ENCODE data around the gene SCUBE2.
"Not testable (repeated sequence)": the region's sequence is repeated elsewhere in the genome, so short reads cannot be mapped to it uniquely, and the experiment has no call there.

Gene SCUBE2

DNA sequence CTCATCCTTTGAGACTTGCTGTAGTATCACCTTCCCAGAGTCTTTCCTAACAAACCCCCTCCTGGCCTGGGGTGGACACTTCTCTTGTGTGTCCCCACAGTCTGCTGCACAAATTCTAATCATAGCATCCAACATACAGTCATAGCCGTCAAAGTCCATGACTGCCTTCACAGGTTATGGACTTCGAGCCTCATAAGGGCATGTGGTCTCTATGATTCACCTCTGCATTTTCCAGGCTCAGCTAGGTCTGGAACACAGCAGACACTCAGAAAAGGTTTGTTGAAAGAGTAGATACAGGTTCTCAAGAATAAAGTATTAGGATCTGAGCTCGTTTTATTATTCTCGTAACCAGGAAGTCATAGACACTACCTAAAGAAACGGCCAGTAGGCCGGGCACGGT is 13.2 kb upstream of the SCUBE2 start:
- no peak for DNase-seq

- DNase-seq = no peak
Measured at GRCh38 chr11:9103542-9104276, 12.3 kb upstream of the SCUBE2 start.

DNA sequence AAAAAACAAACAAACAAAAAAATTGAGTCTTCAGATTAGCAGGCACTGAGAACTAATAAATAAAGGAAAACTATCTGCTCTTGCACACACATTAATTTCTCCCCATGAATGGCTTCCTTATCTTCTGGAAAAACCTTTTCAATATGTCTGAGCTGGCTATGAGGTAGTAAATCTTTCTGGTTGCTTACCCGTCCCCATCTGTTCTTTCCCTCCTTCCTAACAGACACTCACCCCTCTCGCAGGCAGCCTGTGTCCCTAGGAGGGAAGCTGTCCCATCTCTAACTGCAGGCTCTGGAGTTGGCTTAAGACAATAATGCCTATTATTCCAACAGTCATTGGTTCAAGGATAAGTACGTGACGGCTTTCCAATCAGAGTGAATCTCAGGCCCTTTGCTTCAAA is 8.2 kb upstream of the SCUBE2 start:
- DNase-seq = no peak

DNA sequence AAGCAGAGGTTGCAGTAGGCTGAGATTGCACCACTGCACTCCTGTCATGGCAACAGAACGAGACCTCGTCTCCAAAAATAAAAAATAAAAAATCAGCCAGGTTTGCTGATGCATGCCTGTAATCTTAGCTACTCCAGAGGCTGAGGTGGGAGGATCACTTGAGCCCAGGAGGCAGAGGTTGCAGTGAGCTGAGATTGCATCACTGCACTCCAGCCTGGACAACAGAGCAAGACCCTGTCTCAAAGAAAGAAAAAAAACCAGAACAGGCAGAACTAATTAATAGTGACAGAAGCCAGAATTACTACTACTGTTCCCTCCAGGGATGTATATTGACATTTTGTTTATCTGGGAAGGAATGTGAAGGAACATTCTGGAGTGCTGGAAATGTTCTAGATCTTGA is 7.1 kb upstream of the SCUBE2 start:
- not testable (repeated sequence) for DNase-seq

DNA sequence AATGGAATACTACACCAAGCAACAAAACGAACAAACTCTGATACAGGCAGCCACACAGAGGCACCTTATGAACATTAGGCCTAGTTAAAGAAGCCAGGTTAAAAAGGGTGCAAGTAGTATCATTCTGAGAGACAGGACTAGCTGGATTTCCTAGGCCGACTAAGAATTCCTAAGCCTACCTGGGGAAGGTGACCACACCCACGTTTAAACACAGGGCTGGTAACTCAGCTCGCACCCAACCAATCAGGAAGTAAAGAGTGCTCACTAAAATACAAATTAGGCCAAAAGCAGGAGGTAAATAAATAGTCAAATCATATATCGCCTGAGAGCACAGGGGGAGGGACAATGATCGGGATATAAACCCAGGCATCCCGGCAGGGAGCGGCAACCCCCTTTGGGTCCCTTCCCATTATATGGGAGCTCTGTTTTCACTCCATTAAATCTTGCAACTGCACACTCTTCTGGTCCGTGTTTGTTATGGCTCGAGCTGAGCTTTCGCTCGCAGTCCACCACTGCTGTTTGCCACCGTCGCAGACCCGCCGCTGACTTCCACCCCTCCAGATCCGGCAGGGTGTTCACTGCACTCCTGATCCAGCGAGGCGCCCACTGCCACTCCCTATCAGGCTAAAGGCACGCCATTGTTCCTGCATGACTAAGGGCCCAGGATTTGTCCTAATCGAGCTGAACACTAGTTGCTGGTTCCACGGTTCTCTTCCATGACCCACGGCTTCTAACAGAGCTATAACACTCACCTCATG is 6.0 kb upstream of the SCUBE2 start:
- DNase-seq = not testable (repeated sequence)

- no peak for DNase-seq
Measured at GRCh38 chr11:9096427-9096826, 5.0 kb upstream of the SCUBE2 start.

GRCh38 chr11:9095421-9095820 is 4.0 kb upstream of the SCUBE2 start:
- no peak for DNase-seq

DNA sequence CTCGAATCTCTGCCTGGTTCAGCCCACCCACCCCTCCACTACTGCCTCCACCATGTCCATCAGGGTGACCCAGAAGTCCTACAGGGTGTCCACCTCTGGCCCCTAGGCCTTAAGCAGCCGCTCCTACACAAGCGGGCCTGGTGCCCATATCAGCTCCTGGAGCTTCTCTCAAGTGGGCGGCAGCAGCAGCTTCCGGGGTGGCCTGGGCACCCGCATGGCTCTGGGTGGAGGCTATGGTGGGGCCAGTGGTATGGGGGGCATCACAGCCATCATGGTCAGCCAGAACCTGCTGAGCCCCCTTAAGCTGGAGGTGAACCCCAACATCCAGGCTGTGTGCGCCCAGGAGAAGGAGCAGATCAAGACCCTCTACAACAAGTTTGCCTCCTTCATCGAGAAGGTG is 3.0 kb upstream of the SCUBE2 start:
- DNase-seq = no peak

DNA sequence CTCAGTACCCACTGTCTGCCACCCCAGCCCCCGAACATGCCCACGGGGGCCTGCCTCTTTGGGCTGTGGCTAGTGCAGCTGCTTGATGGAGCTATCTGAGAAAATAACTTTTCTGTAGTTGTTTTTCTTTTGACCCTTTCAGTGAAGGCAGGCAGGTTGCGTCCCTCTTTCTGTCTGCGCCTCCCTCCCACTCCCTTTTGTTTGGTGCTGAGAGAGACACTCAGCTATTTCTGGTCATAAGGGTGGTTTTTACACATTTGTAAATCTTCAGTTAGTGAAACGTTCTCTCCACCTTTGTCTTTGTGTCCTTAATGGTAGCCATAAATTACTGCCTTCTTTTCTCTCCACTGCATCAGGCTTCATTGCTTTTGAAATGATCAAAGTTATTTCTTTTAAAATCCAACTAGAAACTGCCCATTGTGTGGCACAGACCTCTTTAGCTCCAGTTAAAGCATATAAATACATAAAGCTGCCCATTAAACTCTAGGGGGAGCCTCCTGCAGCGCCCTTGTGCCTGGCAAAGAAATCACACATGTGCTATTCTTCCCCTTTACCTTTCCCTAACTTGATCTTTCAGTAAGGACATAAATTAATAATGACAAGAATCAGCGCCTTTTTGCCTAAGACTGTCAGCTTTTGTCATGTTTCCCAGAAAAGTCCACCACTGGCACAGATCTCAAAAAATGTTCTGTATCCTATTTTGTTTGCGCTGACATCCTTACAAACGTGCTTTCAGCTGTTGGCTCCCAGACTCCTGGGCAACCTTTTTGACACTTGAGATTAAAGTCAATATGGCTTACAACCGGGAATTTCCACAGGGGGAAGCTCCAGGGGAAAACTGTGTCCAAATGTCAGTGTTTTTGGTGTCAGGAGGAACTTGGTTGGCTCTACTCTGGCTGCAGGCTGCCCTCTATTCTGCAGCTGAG is 1.7 kb upstream of the SCUBE2 start:
- no peak for DNase-seq

- DNase-seq = no peak
Measured at GRCh38 chr11:9092072-9092471, 673 bp upstream of the SCUBE2 start.

- DNase-seq = no peak
Measured at GRCh38 chr11:9090488-9091043, 833 bp downstream of the SCUBE2 start.

DNA sequence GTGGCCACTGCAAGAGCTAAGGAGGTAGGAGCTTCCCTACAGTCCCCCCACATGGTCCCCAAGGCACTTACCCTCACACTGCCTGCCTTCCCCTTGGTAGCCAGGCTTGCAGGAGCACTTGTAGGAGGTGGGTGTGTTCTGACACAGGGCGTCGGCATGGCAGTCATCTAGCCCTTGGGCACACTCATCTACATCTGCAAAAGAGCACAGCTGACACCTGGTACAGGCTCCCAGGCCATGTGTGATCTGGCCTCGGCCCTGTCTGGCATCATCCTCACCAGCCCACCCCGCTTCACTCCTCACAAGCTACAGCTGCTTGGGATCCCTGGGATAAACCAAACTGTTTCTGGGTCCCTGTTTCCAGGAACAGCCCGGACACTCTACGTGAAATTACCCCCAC is 1.8 kb downstream of the SCUBE2 start:
- DNase-seq = no peak

- no peak for DNase-seq
Measured at GRCh38 chr11:9089061-9089460, 2.3 kb downstream of the SCUBE2 start.

GRCh38 chr11:9082575-9082974 is 8.8 kb downstream of the SCUBE2 start:
- no peak for DNase-seq

DNA sequence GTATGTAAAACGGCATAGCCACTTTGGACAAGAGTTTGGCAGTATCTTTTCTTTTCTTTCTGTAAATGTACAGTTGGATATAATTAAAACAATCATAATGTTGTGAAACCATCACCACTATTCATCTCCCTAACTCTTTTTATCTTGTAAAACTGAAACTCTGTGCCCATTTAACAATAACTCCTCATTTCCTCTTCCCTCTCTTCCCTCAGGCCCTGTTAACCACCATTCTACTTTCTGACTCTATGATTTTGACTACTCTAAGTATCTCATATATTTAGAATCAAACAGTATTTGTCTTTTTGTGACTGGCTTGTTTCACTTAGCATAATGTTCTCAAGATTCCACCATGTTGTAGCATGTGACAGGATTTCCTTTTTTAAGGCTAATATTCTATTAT is 10.2 kb downstream of the SCUBE2 start:
- no peak for DNase-seq

- DNase-seq = no peak
Measured at GRCh38 chr11:9078113-9079086, 13.0 kb downstream of the SCUBE2 start.

DNA sequence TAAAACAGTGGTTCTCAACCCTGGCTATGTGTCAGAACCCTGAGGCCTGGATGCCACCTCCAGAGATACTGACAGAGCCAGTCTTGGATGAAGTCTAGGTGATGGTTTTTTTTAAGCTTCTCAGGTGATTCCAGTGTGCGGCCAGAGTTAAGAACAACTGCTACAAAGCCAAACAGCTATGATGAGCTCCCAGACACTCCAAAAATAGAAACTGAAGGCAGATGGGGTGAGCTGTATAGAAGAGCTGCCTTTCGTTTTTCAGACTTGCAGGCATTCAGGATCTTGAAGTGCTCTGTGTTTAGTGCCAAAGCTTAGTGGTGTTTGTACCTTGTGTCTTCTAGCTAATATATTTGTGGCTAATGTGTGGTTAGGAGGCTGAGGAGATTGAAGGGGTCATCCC is 14.2 kb downstream of the SCUBE2 start:
- no peak for DNase-seq

- DNase-seq = no peak
Measured at GRCh38 chr11:9076661-9077060, 14.7 kb downstream of the SCUBE2 start.

- no peak for DNase-seq
Measured at GRCh38 chr11:9076046-9076445, 15.4 kb downstream of the SCUBE2 start.

- DNase-seq = no peak
Measured at GRCh38 chr11:9075556-9075955, 15.8 kb downstream of the SCUBE2 start.

GRCh38 chr11:9074338-9075029 is 16.9 kb downstream of the SCUBE2 start:
- DNase-seq = no peak

All from SIG-M5 (cell line).